Measurements from ENCODE around the gene ABTB2. TPM values are rescaled to one million over a fixed set of nuclear protein-coding genes. Genes with fewer than 3 reads are reported as not detected.

ABTB2 gene
- polyA plus RNA-seq, 1 donor from 2014 or later, result 0.68 TPM

DNA sequence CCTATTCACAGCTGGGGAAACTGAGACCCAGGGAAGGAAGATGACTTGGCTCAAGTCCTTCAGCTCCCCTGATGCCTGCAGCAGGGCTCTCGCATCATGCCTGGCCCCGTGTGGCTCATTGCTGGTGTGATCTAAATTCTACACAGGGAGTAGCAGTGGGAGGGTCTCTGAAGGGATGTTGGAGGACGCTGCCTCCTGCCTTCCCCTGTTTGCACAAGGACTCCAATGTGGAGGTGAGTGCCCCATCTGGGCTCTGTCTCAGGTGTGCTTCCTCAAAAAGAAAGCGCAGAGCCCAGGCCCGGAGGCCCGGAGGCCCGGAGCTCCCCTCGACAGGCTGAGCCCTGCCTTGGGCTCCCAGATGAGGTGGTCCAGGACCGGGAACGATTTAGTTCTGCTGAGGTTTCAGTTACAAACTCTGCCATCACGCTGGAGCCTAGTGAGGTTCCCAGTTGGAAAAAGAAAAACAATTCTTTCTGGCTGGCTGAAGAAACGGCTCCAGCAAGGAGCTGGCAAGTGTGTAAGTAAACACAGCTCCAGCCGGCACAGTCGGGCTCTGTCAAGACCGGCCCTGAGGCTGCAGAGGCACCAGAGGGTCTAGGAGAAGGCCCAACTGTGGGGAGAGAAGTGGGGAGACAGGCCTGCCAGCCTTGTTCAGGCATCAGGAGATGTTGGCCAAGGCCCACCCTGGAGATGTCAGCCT is 202.6 kb downstream of the ABTB2 start:
- H3K27me3 ChIP-seq (ENCODE audit: insufficient read depth, low read depth, low read length), result no peaks in the 10 kb centered on the region
- H3K9me3 ChIP-seq (ENCODE audit: low read length), result no peaks in the 10 kb centered on the region
- H3K36me3 ChIP-seq (ENCODE audit: insufficient read depth, low read length), result no peaks in the 10 kb centered on the region
- H4K20me1 ChIP-seq (ENCODE audit: insufficient read depth), result no peaks in the 10 kb centered on the region
- H3F3A ChIP-seq (ENCODE audit: insufficient read depth, low read length, poor library complexity, severe bottlenecking), result no peaks in the 10 kb centered on the region
- TF ChIP-seq TAF1 (IDR thresholded peaks at IDR 0.05; ENCODE audit: low read depth), result no peak
- TF ChIP-seq POLR2AphosphoS5 (IDR thresholded peaks at IDR 0.05), result no peak
- TF ChIP-seq, protein P1, sequence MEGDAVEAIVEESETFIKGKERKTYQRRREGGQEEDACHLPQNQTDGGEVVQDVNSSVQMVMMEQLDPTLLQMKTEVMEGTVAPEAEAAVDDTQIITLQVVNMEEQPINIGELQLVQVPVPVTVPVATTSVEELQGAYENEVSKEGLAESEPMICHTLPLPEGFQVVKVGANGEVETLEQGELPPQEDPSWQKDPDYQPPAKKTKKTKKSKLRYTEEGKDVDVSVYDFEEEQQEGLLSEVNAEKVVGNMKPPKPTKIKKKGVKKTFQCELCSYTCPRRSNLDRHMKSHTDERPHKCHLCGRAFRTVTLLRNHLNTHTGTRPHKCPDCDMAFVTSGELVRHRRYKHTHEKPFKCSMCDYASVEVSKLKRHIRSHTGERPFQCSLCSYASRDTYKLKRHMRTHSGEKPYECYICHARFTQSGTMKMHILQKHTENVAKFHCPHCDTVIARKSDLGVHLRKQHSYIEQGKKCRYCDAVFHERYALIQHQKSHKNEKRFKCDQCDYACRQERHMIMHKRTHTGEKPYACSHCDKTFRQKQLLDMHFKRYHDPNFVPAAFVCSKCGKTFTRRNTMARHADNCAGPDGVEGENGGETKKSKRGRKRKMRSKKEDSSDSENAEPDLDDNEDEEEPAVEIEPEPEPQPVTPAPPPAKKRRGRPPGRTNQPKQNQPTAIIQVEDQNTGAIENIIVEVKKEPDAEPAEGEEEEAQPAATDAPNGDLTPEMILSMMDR (IDR thresholded peaks at IDR 0.05; ENCODE audit: poor library complexity, severe bottlenecking), result no peak
- TF ChIP-seq MXI1 (conservative IDR thresholded peaks at IDR 0.05; ENCODE audit: poor library complexity, severe bottlenecking), result no peak
- TF ChIP-seq EP300 (conservative IDR thresholded peaks at IDR 0.05; ENCODE audit: poor library complexity, severe bottlenecking), result no peak
- no peak overlapping the region for H3K4me3 ChIP-seq (ENCODE audit: low read length)
- no peak overlapping the region for H3K4me2 ChIP-seq (ENCODE audit: low read length)
- H3K9ac ChIP-seq (ENCODE audit: low read length), result no peak overlapping the region
- H3K9me2 ChIP-seq (ENCODE audit: insufficient read depth, low read length), result no peaks in the 10 kb centered on the region
- H3K79me2 ChIP-seq (replicated peaks; ENCODE audit: insufficient read depth, low read length), result no peaks in the 10 kb centered on the region
- H3K27ac ChIP-seq (ENCODE audit: low read length), result no peak overlapping the region
- no peak overlapping the region for H2AFZ ChIP-seq (ENCODE audit: low read depth, low read length)

DNA sequence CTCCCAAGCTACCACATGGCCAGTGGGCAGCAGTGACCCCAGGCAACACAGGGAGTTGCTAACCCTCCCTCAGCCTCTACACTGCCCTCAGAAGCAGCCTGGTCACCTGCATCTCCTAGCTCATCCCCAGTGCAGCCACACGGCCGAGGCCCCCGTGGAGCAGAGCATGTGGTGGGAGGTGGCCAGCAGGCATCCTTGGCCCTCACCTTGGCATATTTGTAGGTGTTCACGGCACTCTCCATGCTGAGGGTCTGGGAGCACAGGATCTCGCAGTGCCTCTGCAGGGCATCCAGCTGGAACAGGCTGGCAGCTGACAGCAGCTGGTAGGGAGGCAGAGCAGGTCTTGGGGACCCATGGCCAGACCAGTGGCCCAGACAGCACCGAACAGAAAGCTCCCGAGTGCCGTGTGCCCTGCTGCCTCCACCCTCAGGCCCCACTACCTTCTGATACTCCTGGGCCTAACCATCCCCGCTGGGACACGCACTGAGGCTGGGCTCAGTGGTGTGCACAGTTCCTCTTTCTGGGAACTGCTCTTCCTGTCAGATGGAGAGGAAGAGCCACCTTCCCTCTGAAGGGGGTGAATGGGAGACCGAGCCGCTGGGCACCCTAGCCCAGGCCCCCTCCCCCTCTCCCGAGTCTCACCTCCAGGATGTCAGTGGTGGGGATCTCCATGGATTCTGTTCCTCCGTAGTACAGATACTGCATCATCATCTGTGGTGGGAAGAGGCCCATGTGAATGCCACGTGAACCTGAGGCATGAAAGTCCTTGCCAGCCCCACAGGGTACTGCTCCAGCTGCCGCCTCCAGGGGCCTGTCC is 203.5 kb downstream of the ABTB2 start:
- no peaks in the 10 kb centered on the region for H3K79me2 ChIP-seq (replicated peaks; ENCODE audit: insufficient read depth, low read length)
- no peaks in the 10 kb centered on the region for H3K36me3 ChIP-seq (ENCODE audit: insufficient read depth, low read length)
- no peak overlapping the region for H2AFZ ChIP-seq (ENCODE audit: low read depth, low read length)
- no peaks in the 10 kb centered on the region for H3F3A ChIP-seq (ENCODE audit: insufficient read depth, low read length, poor library complexity, severe bottlenecking)
- H4K20me1 ChIP-seq (ENCODE audit: insufficient read depth), result no peaks in the 10 kb centered on the region
- no peak overlapping the region for H3K4me3 ChIP-seq (ENCODE audit: low read length)
- no peaks in the 10 kb centered on the region for H3K9me2 ChIP-seq (ENCODE audit: insufficient read depth, low read length)
- no peak overlapping the region for H3K9ac ChIP-seq (ENCODE audit: low read length)
- H3K4me2 ChIP-seq (ENCODE audit: low read length), result no peak overlapping the region
- no peaks in the 10 kb centered on the region for H3K9me3 ChIP-seq (ENCODE audit: low read length)
- TF ChIP-seq EZH2 (IDR thresholded peaks at IDR 0.05; ENCODE audit: borderline replicate concordance, insufficient read depth, low read length, poor library complexity, severe bottlenecking) (no peak), RAD21 (conservative IDR thresholded peaks at IDR 0.05) (no peak), POLR2AphosphoS5 (IDR thresholded peaks at IDR 0.05) (no peak), SMC3 (conservative IDR thresholded peaks at IDR 0.05; ENCODE audit: poor library complexity) (no peak)
- no peaks in the 10 kb centered on the region for H3K27me3 ChIP-seq (ENCODE audit: insufficient read depth, low read depth, low read length)
- no peak overlapping the region for H3K27ac ChIP-seq (ENCODE audit: low read length)

DNA sequence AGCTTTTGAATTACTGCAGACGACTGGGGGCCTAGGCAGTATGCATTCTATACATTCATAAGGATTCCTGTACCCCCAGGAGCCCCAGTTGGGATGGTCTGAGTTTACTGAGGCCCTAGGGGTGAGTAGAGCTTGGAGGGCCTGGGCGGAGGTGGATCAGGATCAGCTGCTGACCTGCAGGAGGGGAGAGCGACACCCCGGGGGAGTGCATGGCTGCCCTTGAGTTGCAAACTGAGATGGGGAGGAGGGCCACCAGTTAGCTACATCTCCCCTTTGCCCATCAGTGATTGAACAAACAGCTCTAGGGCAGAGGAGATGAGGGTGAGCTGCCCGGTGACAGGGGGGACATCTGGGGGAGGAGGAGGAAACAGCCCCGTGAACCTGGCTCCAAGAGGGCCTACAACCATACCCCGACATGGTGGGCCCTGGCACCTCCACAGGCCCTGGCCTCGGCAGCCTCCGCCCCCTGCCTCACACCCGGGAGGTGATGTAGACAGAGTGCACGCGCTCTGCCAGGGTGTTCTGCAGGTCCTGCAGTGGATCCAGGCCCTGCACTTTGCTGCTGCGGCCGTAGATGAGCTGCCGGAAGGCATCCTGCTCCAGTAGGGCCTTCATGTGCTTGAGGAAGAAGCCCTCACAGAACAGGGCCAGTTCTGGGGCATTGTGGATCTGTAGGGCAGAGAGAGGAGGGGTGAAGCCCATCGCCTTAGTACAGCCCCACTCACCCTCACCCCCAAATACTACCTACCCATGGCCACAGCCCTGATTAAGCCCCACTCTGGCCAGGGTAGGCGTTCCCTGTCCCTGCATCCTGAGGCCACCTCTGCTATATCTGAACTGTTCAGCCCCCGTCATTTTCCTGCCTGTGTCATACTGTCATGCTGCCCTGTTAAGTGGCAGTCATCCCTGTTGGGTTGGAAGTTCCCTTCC is 205.6 kb downstream of the ABTB2 start:
- H4K20me1 ChIP-seq (ENCODE audit: insufficient read depth), result no peaks in the 10 kb centered on the region
- H3K27ac ChIP-seq (ENCODE audit: low read length), result no peak overlapping the region
- H3K4me3 ChIP-seq (ENCODE audit: low read length), result no peak overlapping the region
- TF ChIP-seq RAD21 (conservative IDR thresholded peaks at IDR 0.05) (no peak), TAF1 (IDR thresholded peaks at IDR 0.05; ENCODE audit: low read depth) (no peak), MXI1 (conservative IDR thresholded peaks at IDR 0.05; ENCODE audit: poor library complexity, severe bottlenecking) (no peak), EZH2 (IDR thresholded peaks at IDR 0.05; ENCODE audit: borderline replicate concordance, insufficient read depth, low read length, poor library complexity, severe bottlenecking) (no peak), SMC3 (conservative IDR thresholded peaks at IDR 0.05; ENCODE audit: poor library complexity) (no peak), POLR2AphosphoS5 (IDR thresholded peaks at IDR 0.05) (no peak), EP300 (conservative IDR thresholded peaks at IDR 0.05; ENCODE audit: poor library complexity, severe bottlenecking) (no peak)
- TF ChIP-seq, protein P2, sequence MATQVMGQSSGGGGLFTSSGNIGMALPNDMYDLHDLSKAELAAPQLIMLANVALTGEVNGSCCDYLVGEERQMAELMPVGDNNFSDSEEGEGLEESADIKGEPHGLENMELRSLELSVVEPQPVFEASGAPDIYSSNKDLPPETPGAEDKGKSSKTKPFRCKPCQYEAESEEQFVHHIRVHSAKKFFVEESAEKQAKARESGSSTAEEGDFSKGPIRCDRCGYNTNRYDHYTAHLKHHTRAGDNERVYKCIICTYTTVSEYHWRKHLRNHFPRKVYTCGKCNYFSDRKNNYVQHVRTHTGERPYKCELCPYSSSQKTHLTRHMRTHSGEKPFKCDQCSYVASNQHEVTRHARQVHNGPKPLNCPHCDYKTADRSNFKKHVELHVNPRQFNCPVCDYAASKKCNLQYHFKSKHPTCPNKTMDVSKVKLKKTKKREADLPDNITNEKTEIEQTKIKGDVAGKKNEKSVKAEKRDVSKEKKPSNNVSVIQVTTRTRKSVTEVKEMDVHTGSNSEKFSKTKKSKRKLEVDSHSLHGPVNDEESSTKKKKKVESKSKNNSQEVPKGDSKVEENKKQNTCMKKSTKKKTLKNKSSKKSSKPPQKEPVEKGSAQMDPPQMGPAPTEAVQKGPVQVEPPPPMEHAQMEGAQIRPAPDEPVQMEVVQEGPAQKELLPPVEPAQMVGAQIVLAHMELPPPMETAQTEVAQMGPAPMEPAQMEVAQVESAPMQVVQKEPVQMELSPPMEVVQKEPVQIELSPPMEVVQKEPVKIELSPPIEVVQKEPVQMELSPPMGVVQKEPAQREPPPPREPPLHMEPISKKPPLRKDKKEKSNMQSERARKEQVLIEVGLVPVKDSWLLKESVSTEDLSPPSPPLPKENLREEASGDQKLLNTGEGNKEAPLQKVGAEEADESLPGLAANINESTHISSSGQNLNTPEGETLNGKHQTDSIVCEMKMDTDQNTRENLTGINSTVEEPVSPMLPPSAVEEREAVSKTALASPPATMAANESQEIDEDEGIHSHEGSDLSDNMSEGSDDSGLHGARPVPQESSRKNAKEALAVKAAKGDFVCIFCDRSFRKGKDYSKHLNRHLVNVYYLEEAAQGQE (IDR thresholded peaks at IDR 0.05; ENCODE audit: borderline replicate concordance), result no peak
- TF ChIP-seq, protein P1 (IDR thresholded peaks at IDR 0.05; ENCODE audit: poor library complexity, severe bottlenecking), result no peak
- H3K9ac ChIP-seq (ENCODE audit: low read length), result no peak overlapping the region
- H3K9me3 ChIP-seq (ENCODE audit: low read length), result no peaks in the 10 kb centered on the region
- H3F3A ChIP-seq (ENCODE audit: insufficient read depth, low read length, poor library complexity, severe bottlenecking), result no peaks in the 10 kb centered on the region
- H3K9me2 ChIP-seq (ENCODE audit: insufficient read depth, low read length), result no peaks in the 10 kb centered on the region
- no peak overlapping the region for H2AFZ ChIP-seq (ENCODE audit: low read depth, low read length)
- H3K4me2 ChIP-seq (ENCODE audit: low read length), result no peak overlapping the region
- H3K36me3 ChIP-seq (ENCODE audit: insufficient read depth, low read length), result no peaks in the 10 kb centered on the region
- no peaks in the 10 kb centered on the region for H3K79me2 ChIP-seq (replicated peaks; ENCODE audit: insufficient read depth, low read length)
- no peaks in the 10 kb centered on the region for H3K27me3 ChIP-seq (ENCODE audit: insufficient read depth, low read depth, low read length)

Measured in neural cell (in vitro differentiated cells).